HG02981 (cell line): Measurements from ENCODE around the gene MICAL2.

Experiments used
- ATAC-seq: cut with Tn5 transposase; IDR thresholded peaks from one replicate; pipeline ENCODE4 v1.9.1; 2021; ENCODE audit warnings: mild to moderate bottlenecking, moderate library complexity; ENCODE audit not compliant: unreplicated experiment

The MICAL2 gene

DNA sequence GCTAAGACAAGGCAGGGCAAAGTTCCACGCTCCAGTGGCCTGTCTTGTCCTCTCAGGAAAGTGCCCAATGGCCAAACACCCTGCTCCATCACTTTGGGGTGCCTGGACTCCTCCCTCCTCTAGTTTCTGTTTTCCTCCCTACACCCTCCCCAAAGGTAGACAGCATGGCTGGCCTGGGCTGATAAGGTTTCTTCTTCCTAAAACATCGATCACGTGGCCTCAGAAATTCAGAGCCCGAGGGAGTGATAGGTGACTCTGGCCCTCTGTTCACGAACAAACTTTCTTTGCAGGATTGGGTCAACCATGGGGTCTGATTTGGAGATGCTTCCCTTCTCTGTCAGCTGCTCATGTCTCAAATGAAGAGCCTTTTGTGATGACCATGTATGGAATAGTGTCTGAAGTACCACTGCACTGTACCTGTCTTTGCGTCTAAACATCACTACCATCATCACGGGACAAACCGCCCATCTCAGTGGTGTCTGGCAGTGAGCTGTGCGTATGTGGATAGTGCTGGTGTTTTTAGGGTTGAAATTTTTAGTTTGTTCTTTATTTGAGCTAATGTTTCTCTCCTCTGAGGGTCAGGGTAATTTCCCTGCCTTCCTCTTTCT is 6.1 kb downstream of the MICAL2 start:
- no peak for ATAC-seq

- ATAC-seq, result no peak
Measured at GRCh38 chr11:12117200-12117599, 6.8 kb downstream of the MICAL2 start.

- ATAC-seq, result no peak
Measured at GRCh38 chr11:12117611-12118010, 7.2 kb downstream of the MICAL2 start.

- ATAC-seq, result no peak
Measured at GRCh38 chr11:12118949-12119348, 8.6 kb downstream of the MICAL2 start.

GRCh38 chr11:12119502-12119901 is 9.1 kb downstream of the MICAL2 start:
- ATAC-seq, result no peak

- ATAC-seq, result no peak
Measured at GRCh38 chr11:12120031-12121008, 9.9 kb downstream of the MICAL2 start.

DNA sequence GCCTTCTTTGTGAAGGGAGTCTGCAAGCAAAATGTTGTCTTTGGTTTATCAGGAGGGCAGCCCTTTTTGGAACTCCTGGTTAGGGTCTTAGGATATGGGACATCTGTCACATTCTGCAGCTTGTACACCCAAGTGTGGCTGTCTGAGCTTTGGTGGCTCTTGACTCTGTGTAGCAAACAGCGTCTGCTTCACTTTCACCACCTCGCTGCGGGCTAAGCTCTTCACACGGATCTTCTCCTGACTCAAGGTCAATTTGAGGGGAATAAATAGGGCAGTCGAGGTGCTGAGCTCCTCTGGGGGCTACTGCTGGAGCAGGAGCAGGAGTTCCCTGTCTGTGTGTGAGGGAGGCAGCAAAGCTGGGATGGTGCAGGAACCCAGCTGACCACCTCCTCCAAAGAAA is 10.6 kb downstream of the MICAL2 start:
- ATAC-seq, result no peak

- ATAC-seq, result no peak
Measured at GRCh38 chr11:12121517-12121916, 11.1 kb downstream of the MICAL2 start.

DNA sequence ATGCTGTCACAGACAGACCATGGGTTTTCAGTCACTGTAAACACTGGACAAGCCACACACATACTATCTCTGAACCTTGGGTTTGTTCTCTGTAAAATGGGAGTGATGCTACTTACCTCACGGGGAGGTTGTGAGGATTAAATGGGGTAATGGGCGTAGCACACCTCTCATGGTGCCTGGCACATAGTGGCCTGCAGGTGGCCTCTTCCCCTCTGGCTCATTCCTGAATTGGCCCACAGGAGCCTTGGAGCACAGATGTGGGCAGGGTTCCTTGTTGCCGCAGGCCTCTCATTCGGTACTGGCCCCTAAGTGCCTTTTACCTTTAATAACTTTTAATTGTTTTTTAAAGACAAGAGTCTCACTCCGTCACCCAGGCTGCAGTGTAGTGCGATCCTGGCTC is 11.7 kb downstream of the MICAL2 start:
- no peak for ATAC-seq

DNA sequence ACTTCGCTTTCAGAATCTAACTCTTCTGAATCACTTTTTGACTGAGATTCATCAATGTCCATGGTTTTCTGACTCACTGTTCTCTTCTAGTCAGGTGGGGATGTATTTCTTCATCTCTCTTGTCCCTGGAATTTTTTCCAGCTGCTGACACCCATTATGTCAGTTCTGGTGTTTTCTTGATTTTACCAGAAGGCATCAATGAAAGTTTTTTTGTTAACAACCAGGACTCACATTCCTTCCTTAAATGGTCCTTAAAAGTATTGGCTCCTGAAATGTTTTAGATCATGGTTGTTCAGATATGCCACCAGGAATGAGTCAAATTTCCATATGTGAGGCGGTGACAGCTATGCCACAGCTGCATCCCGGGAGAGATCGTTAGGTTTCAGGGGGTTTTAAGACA is 12.9 kb downstream of the MICAL2 start:
- ATAC-seq, result no peak

DNA sequence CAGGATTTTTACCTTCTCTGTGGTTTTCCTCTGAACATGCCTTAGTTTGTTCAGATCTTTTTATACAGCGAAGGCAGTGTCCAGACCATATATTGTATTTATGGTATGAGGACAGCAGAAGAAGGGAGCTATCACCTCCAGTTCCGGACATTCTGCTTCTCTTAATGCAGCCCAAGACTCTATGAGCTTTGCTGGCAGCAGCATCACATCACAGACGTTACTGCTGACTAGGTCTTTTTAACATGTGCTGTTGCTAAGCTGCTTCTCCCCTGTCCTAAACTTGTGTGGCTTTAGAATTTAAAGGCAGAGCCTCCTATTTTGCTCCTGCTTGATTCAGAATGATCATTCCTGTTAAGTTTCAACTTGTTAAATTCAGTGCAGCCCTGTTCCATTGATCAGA is 13.4 kb downstream of the MICAL2 start:
- no peak for ATAC-seq

DNA sequence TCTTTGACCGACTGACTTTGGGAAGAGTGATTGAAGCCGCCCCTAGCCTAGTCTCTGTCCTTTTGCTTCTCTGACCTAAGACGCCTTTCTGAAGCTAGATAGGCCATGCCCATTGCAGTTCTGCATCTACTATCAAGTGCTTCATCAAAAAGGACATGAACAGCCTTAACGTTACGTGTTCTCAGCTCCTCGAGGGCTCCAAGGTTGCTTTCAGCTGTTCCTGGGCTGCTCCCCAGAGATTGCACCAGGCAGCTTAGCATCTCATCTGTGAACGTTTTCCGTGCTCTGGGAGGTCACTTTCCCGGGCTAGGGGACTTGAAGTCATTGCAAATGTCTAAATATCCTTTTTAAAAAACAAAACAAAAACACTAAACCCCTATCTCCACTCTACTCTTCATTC is 13.9 kb downstream of the MICAL2 start:
- no peak for ATAC-seq

DNA sequence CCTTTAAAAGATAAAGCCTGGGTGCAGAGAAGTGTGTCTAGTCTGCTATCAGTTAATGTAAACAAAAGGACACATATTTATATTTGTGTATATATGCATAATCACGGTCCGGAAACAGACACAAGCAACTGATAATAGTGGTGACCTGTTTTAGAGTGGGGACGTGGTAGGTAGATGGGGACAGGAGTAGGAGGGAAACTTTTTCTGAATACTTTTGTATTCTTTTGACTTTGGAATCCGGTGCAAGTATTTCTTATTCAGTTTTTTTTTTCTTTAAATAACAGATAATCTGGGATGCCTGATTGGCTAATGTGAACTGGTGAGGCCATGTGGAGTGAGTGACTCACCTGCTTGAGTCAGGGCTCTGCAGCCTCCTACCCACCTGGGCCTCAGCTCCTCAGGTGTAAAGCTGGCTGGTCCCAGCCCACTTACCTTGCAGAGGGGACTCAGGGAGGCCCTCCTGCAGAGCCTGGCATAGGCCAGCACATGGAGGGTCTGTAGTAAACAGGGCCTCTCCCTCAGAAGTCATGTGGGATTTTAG is 15.3 kb downstream of the MICAL2 start:
- no peak for ATAC-seq

DNA sequence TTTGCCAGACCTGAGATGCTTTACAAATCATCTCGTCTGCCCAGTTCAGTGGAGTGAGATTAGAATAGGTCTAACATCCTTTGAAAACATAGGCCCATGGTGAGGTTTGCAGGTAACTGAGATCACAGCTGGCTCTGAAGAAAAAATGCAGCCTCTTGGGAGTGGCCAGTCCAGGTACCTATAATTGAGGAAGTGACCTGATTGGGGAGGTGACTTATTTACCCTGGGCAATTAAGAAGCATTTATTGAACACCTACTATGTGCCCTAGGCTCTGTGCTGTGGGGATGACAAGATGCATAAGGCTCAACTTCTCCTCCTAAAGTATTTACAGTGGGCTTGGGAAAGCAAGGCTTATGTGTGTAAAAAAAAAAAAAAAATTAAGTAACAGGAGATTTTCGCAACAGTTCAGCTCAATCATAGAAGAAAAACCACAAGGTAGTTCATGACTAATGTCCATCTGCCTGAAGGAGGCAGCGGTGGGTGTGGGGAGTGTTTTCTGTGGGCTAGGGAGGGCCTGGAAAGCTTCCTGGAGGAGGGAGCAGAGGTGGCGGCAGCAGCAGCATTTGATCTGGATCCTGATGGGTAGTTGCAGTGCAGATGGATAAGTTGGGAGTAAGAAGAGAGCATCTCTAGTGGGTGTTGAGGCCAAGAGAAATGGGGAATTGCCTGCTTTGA is 16.1 kb downstream of the MICAL2 start:
- no peak for ATAC-seq

DNA sequence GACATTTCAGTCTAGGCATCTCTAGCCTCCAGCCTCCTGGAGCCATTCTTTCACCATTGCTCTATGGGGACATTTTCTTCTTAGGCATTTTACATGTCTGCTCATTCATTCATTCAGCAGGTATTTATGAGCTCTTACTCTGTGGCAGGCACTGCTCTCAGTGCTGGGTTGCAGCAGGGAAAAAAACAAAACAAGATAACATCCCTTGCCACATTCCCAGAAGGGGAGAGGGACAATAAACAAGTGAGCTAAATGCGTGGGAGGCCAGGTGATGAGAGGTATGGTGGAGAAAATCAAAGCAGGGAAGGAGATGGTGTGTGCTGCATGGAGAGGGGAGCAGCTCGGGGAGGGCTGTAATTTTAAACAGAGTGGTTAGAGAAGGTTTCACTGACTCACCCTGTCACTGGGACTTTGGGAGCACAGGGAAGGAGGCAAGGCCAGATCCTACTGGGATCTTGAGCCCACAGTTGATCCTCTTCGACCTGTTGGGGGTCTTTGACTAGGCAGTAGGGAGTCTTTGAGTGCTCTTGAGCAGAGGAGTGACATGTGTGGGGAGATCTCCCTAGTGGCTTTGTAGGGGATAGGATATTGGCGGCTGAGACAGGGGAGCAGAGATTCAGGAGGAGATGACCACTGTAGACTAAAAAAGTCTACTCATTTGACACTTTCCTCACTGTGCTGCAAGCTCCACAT is 17.0 kb downstream of the MICAL2 start:
- no peak for ATAC-seq

DNA sequence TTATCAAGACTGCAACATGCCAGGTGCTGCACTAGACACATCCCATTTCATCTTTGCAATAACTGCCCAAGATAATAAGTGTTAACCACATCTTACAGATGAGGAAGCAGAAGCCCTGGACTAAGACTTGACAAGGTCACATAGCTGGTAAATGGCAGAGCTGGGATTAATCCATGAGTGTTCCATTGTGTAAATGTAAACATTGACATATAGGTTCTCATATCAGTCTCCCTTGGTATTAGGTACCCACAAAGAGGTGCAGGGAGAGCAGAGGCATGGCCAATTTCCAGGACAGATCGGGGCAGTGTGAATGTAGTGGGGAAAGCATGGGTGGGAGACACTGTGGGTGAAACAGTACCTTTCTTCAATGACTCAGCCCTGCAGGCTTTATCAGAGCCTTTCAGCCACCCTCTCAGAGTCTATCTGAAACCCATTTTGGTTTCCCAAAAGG is 17.9 kb downstream of the MICAL2 start:
- ATAC-seq, result no peak

GRCh38 chr11:12129227-12129626 is 18.8 kb downstream of the MICAL2 start:
- no peak for ATAC-seq

GRCh38 chr11:12130180-12130980 is 20.0 kb downstream of the MICAL2 start:
- ATAC-seq, result no peak

GRCh38 chr11:12131943-12132789 is 21.8 kb downstream of the MICAL2 start:
- ATAC-seq, result no peak
